HepG2 (cell line): ENCODE measurements around the gene ZNF30. TPM values are rescaled to one million over a fixed set of nuclear protein-coding genes. Genes with fewer than 3 reads are reported as not detected.
A peak's percentile ranks its signal among the peaks of the same experiment; 100 is the strongest.

Experiments used
- ATAC-seq: fragments of 200-7000 bp; cut with Tn5 transposase; 3 replicates; pipeline ENCODE4 v1.9.1; 2020; ENCODE audit warnings: mild to moderate bottlenecking, moderate library complexity
- BruUV-seq: library from RNA; stranded (reverse); fragments of 400-500 nt; replicated peaks from 2 replicates; lab custom pipeline; 2021; lab: Mats Ljungman, UMichigan
- CTCF ChIA-PET: fragments of 300-600 bp; formaldehyde crosslinking; extraction: SDS; loops from one replicate; lab custom pipeline; 2021; ENCODE audit warnings: low total read pairs, inconsistent platforms, low intra/inter-chr PET ratio; lab: Yijun Ruan, JAX
- POLR2A ChIA-PET: fragments of 350-600 bp; sonication (Branson Sonifier 250); formaldehyde crosslinking; loops from one replicate; lab custom pipeline; 2020; ENCODE audit warnings: antibody characterized with exemption, inconsistent platforms; lab: Yijun Ruan, JAX
- DNase-seq: peaks from one replicate; pipeline ENCODE4 v3.0.0-alpha.2; 2015; ENCODE audit warnings: low spot score
- FAIRE-seq: peaks from 3 replicates; lab custom pipeline; 2011; peaks lifted over from hg19 to GRCh38; lab: Jason Lieb, UNC
- H2AFZ ChIP-seq: one replicate; pipeline ENCODE4 v1.6.1; 2011; ENCODE audit warnings: low read length, inconsistent platforms
- H3K27ac ChIP-seq: fragments of 300-600 bp; 3 replicates; pipeline ENCODE4 v1.8.0; 2011; ENCODE audit warnings: mixed run types, mild to moderate bottlenecking, mixed read lengths, low read length, inconsistent platforms; ENCODE audit not compliant: insufficient read depth; ENCODE audit errors: extremely low read length
- H3K27me3 ChIP-seq, 2 experiments: fragments of 200-600 bp in 1 of 2; 2 replicates in 1 of 2; 3 replicates in 1 of 2; pipeline versions ENCODE4 v1.6.0 to v1.8.0; 2011; ENCODE audit warnings: low read length in 2 of 2, mild to moderate bottlenecking in 2 of 2, moderate library complexity in 2 of 2, inconsistent platforms in 1 of 2; ENCODE audit not compliant: insufficient read depth in 2 of 2, control insufficient read depth in 1 of 2
- H3K36me3 ChIP-seq, 2 experiments: fragments of 200-600 bp in 1 of 2; replicated peaks in 1 of 2; 2 replicates in 1 of 2; 3 replicates in 1 of 2; pipeline versions ENCODE4 v1.5.1 to v1.8.0; 2011; ENCODE audit warnings: low read length in 2 of 2, inconsistent platforms in 1 of 2; ENCODE audit not compliant: insufficient read depth in 2 of 2, control insufficient read depth in 1 of 2
- H3K4me1 ChIP-seq: 2 replicates; pipeline ENCODE4 v1.5.1; 2012; ENCODE audit warnings: low read length, inconsistent platforms; ENCODE audit not compliant: insufficient read depth
- H3K4me2 ChIP-seq: 2 replicates; pipeline ENCODE4 v1.6.0; 2011; ENCODE audit warnings: low read depth, low read length, inconsistent platforms
- H3K4me3 ChIP-seq, 3 experiments: fragments of 200-600 bp in 1 of 3; sonication (generic), shearing (Covaris generic) in 1 of 3; replicated peaks in 1 of 3; 2 replicates each; pipeline ENCODE4 v1.5.1; 2011 to 2016; ENCODE audit warnings: low read length in 3 of 3, inconsistent platforms in 2 of 3, low read depth in 2 of 3, mild to moderate bottlenecking in 2 of 3, control low read depth in 1 of 3, mixed read lengths in 1 of 3; ENCODE audit not compliant: insufficient read depth in 1 of 3
- H3K79me2 ChIP-seq: one replicate; pipeline ENCODE4 v1.6.1; 2011; ENCODE audit warnings: low read length, inconsistent platforms; ENCODE audit not compliant: insufficient read depth
- H3K9ac ChIP-seq: 2 replicates; pipeline ENCODE4 v1.6.0; 2011; ENCODE audit warnings: mild to moderate bottlenecking, low read depth, low read length, inconsistent platforms; ENCODE audit not compliant: insufficient read depth
- H3K9me3 ChIP-seq: 2 replicates; pipeline ENCODE4 v1.5.1; 2012; ENCODE audit warnings: mild to moderate bottlenecking, low read length
- H4K20me1 ChIP-seq: 2 replicates; pipeline ENCODE4 v1.6.0; 2011; ENCODE audit warnings: inconsistent platforms, mild to moderate bottlenecking, low read length, moderate library complexity; ENCODE audit not compliant: insufficient read depth
- GFI1 ChIP-seq: sonication (generic); formaldehyde crosslinking; IDR thresholded peaks from 2 replicates; pipeline ENCODE4 v1.5.0; 2020; ENCODE audit warnings: missing genetic modification reagents, mild to moderate bottlenecking, borderline replicate concordance
- HINFP ChIP-seq: sonication (generic); formaldehyde crosslinking; IDR thresholded peaks from 2 replicates; pipeline ENCODE4 v1.4.0; 2020; ENCODE audit warnings: low read depth, mild to moderate bottlenecking, missing genetic modification reagents
- PAXIP1 ChIP-seq: sonication (generic); formaldehyde crosslinking; conservative IDR thresholded peaks from 2 replicates; pipeline ENCODE4 v1.4.0; 2020; ENCODE audit warnings: mild to moderate bottlenecking, missing genetic modification reagents, moderate library complexity
- SRSF9 ChIP-seq: fragments of 200-400 bp; formaldehyde crosslinking; IDR thresholded peaks from 2 replicates; pipeline ENCODE4 v1.6.1; 2018; ENCODE audit warnings: borderline replicate concordance, mild to moderate bottlenecking, low read depth, low read length; ENCODE audit not compliant: insufficient read depth, poor library complexity, severe bottlenecking
- TCF7L2 ChIP-seq: IDR thresholded peaks from 2 replicates; pipeline ENCODE4 v1.6.1; 2011; ENCODE audit warnings: mild to moderate bottlenecking, low read depth, low read length, moderate library complexity
- ZBTB7B ChIP-seq: sonication (generic); formaldehyde crosslinking; IDR thresholded peaks from 2 replicates; pipeline ENCODE4 v1.4.0; 2020; ENCODE audit warnings: missing genetic modification reagents
- ZNF430 ChIP-seq: sonication (generic); formaldehyde crosslinking; IDR thresholded peaks from 2 replicates; pipeline ENCODE4 v1.9.0; 2021; ENCODE audit warnings: mild to moderate bottlenecking, missing genetic modification reagents
- ZNF432 ChIP-seq: sonication (generic); formaldehyde crosslinking; IDR thresholded peaks from 2 replicates; pipeline ENCODE4 v1.5.0; 2020; ENCODE audit warnings: missing genetic modification reagents, mild to moderate bottlenecking, borderline replicate concordance
- ZNF503 ChIP-seq: sonication (generic); formaldehyde crosslinking; IDR thresholded peaks from 2 replicates; pipeline ENCODE4 v1.4.0; 2020; ENCODE audit warnings: missing genetic modification reagents
- ZNF563 ChIP-seq: sonication (generic); formaldehyde crosslinking; IDR thresholded peaks from 2 replicates; pipeline ENCODE4 v1.8.0; 2022; ENCODE audit warnings: mild to moderate bottlenecking, moderate library complexity, missing genetic modification reagents
- WGBS: methylation state at CpG from one replicate; pipeline ENCODE4 v1.1.6; 2017; ENCODE audit warnings: low lambda C conversion rate; 5-methylcytosine and 5-hydroxymethylcytosine counted together
- in situ Hi-C: cut with HindIII; loops from 2 replicates; pipeline ENCODE4 v1.10.0; 2017; ENCODE audit warnings: low pct_unique_long_range_greater_than_20kb; ENCODE audit not compliant: extremely low pct_ligation_motif_present
- intact Hi-C: fragments of 100-400 bp; cut with micrococcal nuclease; formaldehyde crosslinking; loops from one replicate; pipeline ENCODE4 v1.10.0; 2022; ENCODE audit not compliant: unreplicated experiment
- polyA plus RNA-seq, 8 experiments: library from polyadenylated mRNA; depleted of rRNA in 3 of 8; stranded (reverse) in 7 of 8; unstranded in 1 of 8; fragments of >200 nt; fragmentation: Illumina TruSeq in 4 of 8; extraction: Trizol in 4 of 8; gene quantifications; 2 replicates each; pipeline versions ENCODE4 v1.2.1 to v1.2.3, GENCODE V29; 2011 to 2016; ENCODE audit warnings: low read depth in 4 of 8, missing spikeins in 1 of 8, mixed read lengths in 1 of 8; ENCODE audit not compliant: insufficient read depth in 1 of 8
- total RNA-seq, 5 experiments: library from RNA; depleted of rRNA; stranded (reverse); fragments of >200 nt; fragmentation: Illumina TruSeq; extraction: Trizol; gene quantifications; 2 replicates each; pipeline ENCODE4 v1.2.3, GENCODE V29; 2016; ENCODE audit warnings: low read depth in 1 of 5

ZNF30 gene
- total and polyA plus RNA-seq, 2 of the 13 experiments (the other 11 are each of a cell fraction or from before 2014, with no cell fraction given) = 2.3 to 4.4 TPM

GRCh38 chr19:34961775-34962686 lies 35.3 kb downstream of the ZNF30 start (continued):
- TF ChIP-seq ZNF503 (CRISPR knock-in tag) (no peak), TCF7L2 (no peak)
- TF ChIP-seq, all 625 proteins: peak for 93

GRCh38 chr19:34962687-34963572 lies 36.2 kb downstream of the ZNF30 start:
- Histone ChIP-seq H3K4me3 (peak overlapping the region; percentile 87 to 96 (median 96)), H3K4me1 (peaks cover 53% of the 10 kb centered on the region), H3K9ac (peak overlapping the region; percentile 77), H3K27me3 (peaks cover under 1 to 15% of the 10 kb centered on the region in 2 experiments; a peak in 2 of 5 replicates), H3K27ac (peak overlapping the region; percentile 63), H3K36me3 (peaks cover 18 to 31% of the 10 kb centered on the region in 2 experiments), H2AFZ (no peak overlapping the region), H3K4me2 (peak overlapping the region; percentile 87), H4K20me1 (peaks cover 23% of the 10 kb centered on the region; the same call in 1 of the 2 replicates), H3K9me3 (0 out of 2 replicates have a peak, but pooled peaks cover 6% of the 10 kb centered on the region), H3K79me2 (peaks cover 33% of the 10 kb centered on the region)
- peak; percentile 42 for ATAC-seq
- 3% methylated on average over 14 of the region's 14 CpGs for WGBS
- ChIA-PET CTCF (no interaction called here), POLR2A (interaction anchor here (1.1 to 1.3 kb wide), 3 partner anchors 32 to 44 kb away, joined by 4 read pairs; partner anchors contain the start of gene ZNF30)
- intact Hi-C loops (no loop called here), in situ Hi-C loops (no loop called here)
- FAIRE-seq = no peak
- BruUV-seq = no TSS peak
- DNase-seq = no peak
- TF ChIP-seq ZBTB7B (CRISPR knock-in tag) (0 out of 2 replicates have a peak, but pooled peaks have one; percentile 56), GFI1 (CRISPR knock-in tag) (peak; percentile 63; the same call in 1 of the 2 replicates), ZNF430 (CRISPR knock-in tag) (peak; percentile 72; the same call in 1 of the 2 replicates), SRSF9 (no peak), ZNF563 (CRISPR knock-in tag) (0 out of 2 replicates have a peak, but pooled peaks have one; percentile 43), ZNF432 (CRISPR knock-in tag) (0 out of 2 replicates have a peak, but pooled peaks have one; percentile 10), PAXIP1 (CRISPR knock-in tag) (peak; percentile 13; the same call in 1 of the 2 replicates), HINFP (CRISPR knock-in tag) (peak; percentile 99)
